Measurements from ENCODE around the gene PDE6B.
"Not testable (repeated sequence)": the region's sequence is repeated elsewhere in the genome, so short reads cannot be mapped to it uniquely, and the experiment has no call there.

The PDE6B gene

GRCh38 chr4:624705-625590 is at the start of gene PDE6B:
Gene PDE6B, plus strand, starts transcription at chr4:625573. Its CDS starts 54 bp downstream, at chr4:625627.
- DNase-seq (ENCODE audit: low spot score), result no peak

DNA sequence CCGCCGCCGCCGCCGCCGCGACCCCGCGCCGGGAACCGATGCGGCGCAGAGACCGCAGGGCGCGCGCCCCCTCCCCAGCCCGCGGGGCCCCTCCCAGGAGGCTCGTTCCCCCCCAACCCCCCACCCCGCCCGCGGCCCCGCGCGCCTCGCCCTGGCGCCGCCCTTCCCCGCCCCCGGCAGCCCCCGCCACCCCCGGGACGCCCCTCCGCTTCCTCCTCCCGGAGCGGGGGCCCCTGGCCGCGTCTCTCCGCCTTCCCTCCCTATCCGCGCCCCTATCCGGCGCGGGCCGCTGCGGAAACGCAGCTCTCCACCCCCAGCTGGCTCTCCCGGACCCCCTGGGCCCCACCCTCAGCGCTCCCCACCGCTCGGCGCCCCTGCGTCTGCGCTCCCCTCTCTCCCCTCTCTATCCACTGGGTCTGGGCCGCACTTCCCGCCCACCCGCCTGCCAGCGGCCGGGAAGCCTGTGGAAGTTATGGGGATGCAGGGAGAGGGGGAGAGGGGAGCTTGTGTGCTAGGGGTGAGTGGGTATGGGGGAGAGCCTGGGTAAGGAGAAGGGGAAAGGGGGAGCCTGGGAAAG is 49.0 kb upstream of the PDE6B start, which contains the start of gene TMEM271:
Gene TMEM271, minus strand, starts transcription at position 51 of the 577 bp plus-strand sequence. CDS start 233 bp downstream, outside the sequence.
- no peak for DNase-seq (ENCODE audit: low spot score)

- DNase-seq (ENCODE audit: low spot score), result no peak
These were observed 48.3 kb upstream of the PDE6B start for GRCh38 chr4:576991-577498.

GRCh38 chr4:577499-578450 is 47.6 kb upstream of the PDE6B start:
- no peak for DNase-seq (ENCODE audit: low spot score)

- DNase-seq (ENCODE audit: low spot score), result no peak
These were observed 46.6 kb upstream of the PDE6B start for GRCh38 chr4:578451-579443.

DNA sequence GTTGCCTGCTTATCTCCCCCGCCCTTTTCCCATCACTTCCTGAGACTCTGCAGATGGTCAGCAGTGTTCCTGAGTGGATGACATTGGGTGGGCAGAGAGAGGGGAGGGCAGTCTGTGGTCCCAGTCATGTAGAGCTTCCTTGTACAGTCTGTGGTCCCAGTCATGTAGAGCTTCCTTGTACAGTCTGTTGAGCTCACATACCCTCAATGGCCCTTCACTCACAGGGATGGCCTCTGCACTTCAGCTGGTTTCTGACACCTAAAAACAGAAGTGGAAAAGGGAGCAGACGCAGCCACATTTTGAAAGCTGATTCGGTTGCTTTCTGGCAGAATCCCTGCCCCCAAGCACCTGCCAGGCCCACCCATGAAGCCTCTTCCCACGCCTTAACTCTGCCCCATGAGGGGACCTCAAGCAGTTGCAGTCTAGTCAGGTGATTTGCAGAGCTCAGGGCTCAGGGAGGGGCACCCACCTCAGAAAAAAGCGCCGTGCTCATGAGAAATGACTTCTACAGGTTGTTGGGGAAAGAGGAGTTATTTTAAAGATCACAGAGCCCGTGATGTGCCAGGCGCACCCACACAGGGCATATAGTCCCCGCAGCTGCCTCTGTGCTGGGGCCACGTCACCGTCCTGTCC is 45.7 kb upstream of the PDE6B start:
- DNase-seq (ENCODE audit: low spot score), result no peak

DNA sequence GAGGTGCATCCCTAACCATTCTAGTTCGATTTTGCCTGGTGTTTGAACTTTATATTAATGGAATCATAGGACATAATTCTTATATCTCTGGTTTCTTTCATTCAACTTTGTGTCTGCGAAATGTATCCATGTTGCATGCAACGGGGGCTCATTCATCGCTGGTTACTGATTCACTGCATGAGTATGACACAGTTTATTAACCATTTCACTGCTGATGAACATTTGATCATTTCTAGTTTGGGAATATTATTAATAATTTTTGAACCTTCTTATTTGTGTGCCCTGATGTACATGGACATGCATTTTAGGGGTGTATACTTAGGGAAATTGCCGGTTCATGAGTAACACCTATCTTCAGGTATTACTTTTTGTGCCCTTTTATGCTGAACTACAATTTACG is 44.2 kb upstream of the PDE6B start:
- DNase-seq (ENCODE audit: low spot score), result no peak

GRCh38 chr4:581753-582361 is 43.5 kb upstream of the PDE6B start:
- no peak for DNase-seq (ENCODE audit: low spot score)

DNA sequence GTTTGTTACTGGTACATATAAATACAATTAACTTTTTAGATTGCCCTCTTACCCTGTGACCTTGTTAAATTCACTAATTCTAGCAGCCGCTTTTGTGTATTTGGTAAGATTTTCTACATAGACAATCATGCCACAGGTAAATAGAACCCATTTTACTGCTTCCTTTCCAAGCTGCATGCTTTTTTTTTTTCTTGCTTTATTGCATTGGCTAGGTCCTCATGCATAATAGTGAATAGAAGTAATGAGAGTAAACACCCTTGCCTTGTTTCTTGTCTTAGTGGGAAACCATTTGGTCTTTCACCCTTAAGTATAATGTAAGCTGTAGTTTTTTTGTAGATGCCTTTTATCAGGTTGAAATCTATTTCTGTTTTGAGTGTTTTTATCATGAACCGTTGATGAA is 41.6 kb upstream of the PDE6B start:
- DNase-seq (ENCODE audit: low spot score), result no peak

DNA sequence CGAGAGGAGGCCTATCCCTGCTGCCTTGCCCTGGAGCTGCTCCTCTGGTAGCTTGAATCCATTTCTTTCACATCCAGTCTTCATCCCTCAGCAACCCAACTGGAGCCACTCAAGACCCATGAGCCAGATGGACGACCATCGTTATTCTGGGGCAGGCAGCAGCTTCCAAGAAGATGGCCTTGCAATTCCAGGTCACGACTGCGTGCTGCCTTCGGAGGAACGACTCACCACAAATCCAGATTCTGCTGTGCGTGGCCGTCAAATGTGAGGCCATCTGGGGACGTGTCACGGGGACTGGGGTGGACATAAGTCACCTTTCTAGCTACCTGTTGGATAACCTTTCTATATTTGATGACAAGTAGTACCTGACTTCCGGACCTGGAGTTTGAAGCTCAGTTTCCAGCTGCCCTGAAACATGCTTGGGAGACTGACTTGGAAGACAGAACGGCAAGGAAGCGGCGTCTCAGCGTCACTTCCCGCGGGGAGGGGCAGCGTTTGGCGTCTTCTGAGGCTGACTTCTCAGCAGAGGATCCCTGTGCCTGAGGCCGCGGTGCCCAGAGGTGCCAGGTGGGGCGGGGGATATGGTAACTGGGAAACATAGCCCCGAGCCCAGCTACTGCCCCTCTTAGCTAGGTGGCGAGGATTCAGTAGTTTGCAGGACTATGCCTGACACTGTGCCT is 37.6 kb upstream of the PDE6B start:
- no peak for DNase-seq (ENCODE audit: low spot score)

DNA sequence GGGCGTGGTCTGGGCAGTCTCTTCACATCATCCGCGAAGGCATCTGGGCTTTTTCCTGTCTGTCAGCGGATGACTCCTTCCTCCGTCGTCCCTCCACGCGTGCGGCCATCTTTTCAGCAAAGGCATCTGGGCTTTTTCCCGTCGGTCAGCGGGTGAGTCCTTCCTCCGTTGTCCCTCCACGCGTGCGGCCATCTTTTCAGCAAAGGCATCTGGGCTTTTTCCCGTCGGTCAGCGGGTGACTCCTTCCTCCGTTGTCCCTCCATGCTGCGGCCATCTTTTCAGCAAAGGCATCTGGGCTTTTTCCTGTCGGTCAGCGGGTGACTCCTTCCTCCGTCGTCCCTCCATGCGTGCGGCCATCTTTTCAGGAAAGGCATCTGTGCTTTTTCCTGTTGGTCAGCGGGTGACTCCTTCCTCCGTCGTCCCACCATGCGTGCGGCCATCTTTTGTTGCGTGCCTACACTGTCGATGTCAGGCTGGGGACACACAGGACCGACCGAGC is 37.0 kb upstream of the PDE6B start:
- no peak for DNase-seq (ENCODE audit: low spot score)

GRCh38 chr4:589219-589963 is 36.0 kb upstream of the PDE6B start:
- DNase-seq (ENCODE audit: low spot score), result no peak

GRCh38 chr4:590313-590841 is 35.0 kb upstream of the PDE6B start:
- no peak for DNase-seq (ENCODE audit: low spot score)

- not testable (repeated sequence) for DNase-seq (ENCODE audit: low spot score)
These were observed 33.2 kb upstream of the PDE6B start for GRCh38 chr4:592178-592577.

- no peak for DNase-seq (ENCODE audit: low spot score)
These were observed 32.4 kb upstream of the PDE6B start for GRCh38 chr4:592825-593520.

GRCh38 chr4:598925-599324 is 26.4 kb upstream of the PDE6B start:
- DNase-seq (ENCODE audit: low spot score), result no peak

GRCh38 chr4:600166-600565 is 25.2 kb upstream of the PDE6B start:
- no peak for DNase-seq (ENCODE audit: low spot score)
